GM21786 (cell line): ENCODE results near the gene MRC1.

Experiments used
- ATAC-seq: cut with Tn5 transposase; IDR thresholded peaks from one replicate; pipeline ENCODE4 v1.9.1; 2021; ENCODE audit not compliant: unreplicated experiment

MRC1 gene

GRCh38 chr10:17795083-17795482 lies 14.1 kb upstream of the MRC1 start:
- ATAC-seq, result no peak

- no peak for ATAC-seq
Measured at GRCh38 chr10:17795813-17796594, 13.1 kb upstream of the MRC1 start.

GRCh38 chr10:17801507-17801906 lies 7.6 kb upstream of the MRC1 start:
- ATAC-seq, result no peak

GRCh38 chr10:17802350-17802749 lies 6.8 kb upstream of the MRC1 start:
- ATAC-seq, result no peak

GRCh38 chr10:17802976-17803375 lies 6.2 kb upstream of the MRC1 start:
- ATAC-seq, result no peak

- no peak for ATAC-seq
Measured at GRCh38 chr10:17805330-17805729, 3.8 kb upstream of the MRC1 start.

- no peak for ATAC-seq
Measured at GRCh38 chr10:17805921-17806577, 3.1 kb upstream of the MRC1 start.

- ATAC-seq, result no peak
Measured at GRCh38 chr10:17811146-17811865, 2.2 kb downstream of the MRC1 start.

GRCh38 chr10:17814973-17815372 lies 5.8 kb downstream of the MRC1 start:
- ATAC-seq, result no peak

- no peak for ATAC-seq
Measured at GRCh38 chr10:17816199-17816598, 7.1 kb downstream of the MRC1 start.

GRCh38 chr10:17817316-17817715 lies 8.2 kb downstream of the MRC1 start:
- ATAC-seq, result no peak

GRCh38 chr10:17817790-17818189 lies 8.6 kb downstream of the MRC1 start:
- no peak for ATAC-seq

- no peak for ATAC-seq
Measured at GRCh38 chr10:17819836-17820235, 10.7 kb downstream of the MRC1 start.

GRCh38 chr10:17820943-17821342 lies 11.8 kb downstream of the MRC1 start:
- no peak for ATAC-seq

GRCh38 chr10:17821893-17822292 lies 12.7 kb downstream of the MRC1 start:
- ATAC-seq, result no peak

GRCh38 chr10:17831341-17831740 lies 22.2 kb downstream of the MRC1 start:
- no peak for ATAC-seq

- ATAC-seq, result no peak
Measured at GRCh38 chr10:17831896-17832295, 22.7 kb downstream of the MRC1 start.

- ATAC-seq, result no peak
Measured at GRCh38 chr10:17833656-17834055, 24.5 kb downstream of the MRC1 start.

GRCh38 chr10:17835688-17836087 lies 26.5 kb downstream of the MRC1 start:
- ATAC-seq, result no peak

GRCh38 chr10:17836942-17837341 lies 27.8 kb downstream of the MRC1 start:
- ATAC-seq, result no peak

GRCh38 chr10:17838080-17838648 lies 29.0 kb downstream of the MRC1 start:
- no peak for ATAC-seq

- ATAC-seq, result no peak
Measured at GRCh38 chr10:17841050-17841449, 31.9 kb downstream of the MRC1 start.
